ENCODE data around the gene IFNA17. TPM values are rescaled to one million over a fixed set of nuclear protein-coding genes. Genes with fewer than 3 reads are reported as not detected.
A peak's percentile ranks its signal among the peaks of the same experiment; 100 is the strongest.

The IFNA17 gene
- total RNA-seq, 1 experiment from 2014 or later, result not detected

DNA sequence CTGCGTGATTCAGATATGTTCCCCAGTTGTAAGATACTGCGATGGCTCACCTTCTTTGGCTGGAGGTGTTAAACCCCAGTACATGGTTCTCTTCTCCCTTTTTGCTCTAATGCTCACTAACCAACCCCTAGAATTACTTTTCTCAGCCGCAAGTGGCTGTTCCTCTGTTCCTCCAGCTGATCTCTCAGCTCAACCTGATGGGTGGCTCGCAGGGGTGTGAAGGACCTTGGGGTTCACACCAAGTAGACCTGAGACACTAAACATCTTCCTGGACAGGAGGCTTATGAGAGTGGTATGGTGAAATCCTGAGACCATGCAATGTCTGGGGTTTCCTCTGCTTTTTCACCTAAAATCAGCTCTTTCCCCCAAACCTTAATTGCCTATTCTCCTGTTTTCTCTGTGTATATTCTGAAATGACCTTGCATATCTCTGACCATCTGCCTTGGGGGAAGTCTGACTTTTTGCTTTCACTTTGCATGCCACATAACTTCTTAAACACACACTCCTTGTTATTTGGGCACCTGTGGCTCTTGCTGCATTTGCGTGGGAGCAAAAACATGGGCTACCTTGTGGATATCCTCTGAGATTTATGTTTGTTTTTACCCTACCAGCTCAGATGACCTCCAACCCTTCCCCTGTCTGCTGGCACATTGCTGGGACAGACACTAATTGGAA lies 27.7 kb upstream of the IFNA17 start:
- Histone ChIP-seq H3F3A (ENCODE audit: low read length, unreplicated experiment) (no peaks in the 10 kb centered on the region), H2AFZ (ENCODE audit: low read length) (no peak overlapping the region), H3K9me2 (replicated peaks; ENCODE audit: low read length) (no peaks in the 10 kb centered on the region), H3K36me3 (ENCODE audit: low read depth, low read length) (no peaks in the 10 kb centered on the region), H3K9me3 (ENCODE audit: low read length) (no peaks in the 10 kb centered on the region), H3K4me3 (ENCODE audit: low read length) (no peak overlapping the region), H3K27me3 (ENCODE audit: low read length) (no peaks in the 10 kb centered on the region; the same call in 1 of the 2 replicates), H3K4me1 (ENCODE audit: insufficient read depth, low read length) (no peaks in the 10 kb centered on the region), H3K27ac (ENCODE audit: low read length) (no peak overlapping the region), H3K4me2 (ENCODE audit: low read length) (no peak overlapping the region), H3K79me2 (ENCODE audit: low read length) (no peaks in the 10 kb centered on the region), H4K20me1 (ENCODE audit: low read length) (no peaks in the 10 kb centered on the region), H3K9ac (ENCODE audit: low read length) (no peak overlapping the region)
- intact Hi-C loops (cut with micrococcal nuclease), result no loop called here
- ChIA-PET CTCF (no interaction called here), POLR2A (ENCODE audit: unreplicated experiment) (no interaction called here)
- TF ChIP-seq EZH2phosphoT487 (IDR thresholded peaks at IDR 0.05; ENCODE audit: borderline replicate concordance, low read length) (no peak), EZH2 (IDR thresholded peaks at IDR 0.05; ENCODE audit: low read length, unreplicated experiment) (no peak)
- TF ChIP-seq, protein P1, sequence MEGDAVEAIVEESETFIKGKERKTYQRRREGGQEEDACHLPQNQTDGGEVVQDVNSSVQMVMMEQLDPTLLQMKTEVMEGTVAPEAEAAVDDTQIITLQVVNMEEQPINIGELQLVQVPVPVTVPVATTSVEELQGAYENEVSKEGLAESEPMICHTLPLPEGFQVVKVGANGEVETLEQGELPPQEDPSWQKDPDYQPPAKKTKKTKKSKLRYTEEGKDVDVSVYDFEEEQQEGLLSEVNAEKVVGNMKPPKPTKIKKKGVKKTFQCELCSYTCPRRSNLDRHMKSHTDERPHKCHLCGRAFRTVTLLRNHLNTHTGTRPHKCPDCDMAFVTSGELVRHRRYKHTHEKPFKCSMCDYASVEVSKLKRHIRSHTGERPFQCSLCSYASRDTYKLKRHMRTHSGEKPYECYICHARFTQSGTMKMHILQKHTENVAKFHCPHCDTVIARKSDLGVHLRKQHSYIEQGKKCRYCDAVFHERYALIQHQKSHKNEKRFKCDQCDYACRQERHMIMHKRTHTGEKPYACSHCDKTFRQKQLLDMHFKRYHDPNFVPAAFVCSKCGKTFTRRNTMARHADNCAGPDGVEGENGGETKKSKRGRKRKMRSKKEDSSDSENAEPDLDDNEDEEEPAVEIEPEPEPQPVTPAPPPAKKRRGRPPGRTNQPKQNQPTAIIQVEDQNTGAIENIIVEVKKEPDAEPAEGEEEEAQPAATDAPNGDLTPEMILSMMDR (conservative IDR thresholded peaks at IDR 0.05; ENCODE audit: low read depth, low read length), result no peak
- ATAC-seq (no peak), DNase-seq (no peak)
- no TSS peak for BruUV-seq (replicated peaks)

DNA sequence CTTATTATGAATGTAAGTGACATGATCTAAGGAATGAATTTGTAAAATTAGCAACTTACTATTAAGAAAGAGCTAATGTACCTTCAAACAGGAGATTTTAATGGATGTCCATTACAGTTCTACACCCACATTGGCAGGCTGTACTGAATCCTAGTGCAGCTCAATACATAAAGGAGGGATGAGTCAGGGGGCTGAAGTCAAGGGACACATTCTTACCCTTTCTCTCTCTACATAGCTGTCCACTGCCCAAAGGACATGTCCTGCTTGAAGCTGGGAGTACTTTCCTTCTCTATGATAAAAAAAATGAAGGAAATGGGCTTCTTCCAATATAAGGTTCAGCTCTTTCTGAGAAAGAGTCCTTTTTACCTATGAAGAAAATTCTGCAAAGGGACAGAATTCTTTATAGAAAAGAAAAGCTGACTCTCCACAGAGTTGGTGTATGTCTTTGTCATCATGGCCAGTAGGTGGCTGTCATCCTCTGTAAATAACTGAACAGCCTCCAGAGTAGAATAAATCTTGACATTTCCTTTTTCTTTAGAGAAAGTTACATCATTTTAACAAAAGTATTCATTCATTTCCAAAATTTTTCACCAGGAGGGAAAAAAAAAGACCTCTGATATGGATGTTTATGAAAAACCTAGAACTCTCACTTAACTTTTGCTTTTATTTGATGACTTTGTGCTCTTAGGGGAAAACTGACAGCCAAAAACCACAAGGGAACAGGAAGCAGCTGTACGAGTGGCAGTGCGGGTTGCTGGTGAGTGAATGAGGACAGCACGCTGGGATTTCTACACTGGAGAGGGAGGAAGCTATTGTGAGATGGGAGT lies 24.9 kb upstream of the IFNA17 start:
- Histone ChIP-seq H3K4me1 (ENCODE audit: insufficient read depth, low read length) (no peaks in the 10 kb centered on the region), H3F3A (ENCODE audit: low read length, unreplicated experiment) (no peaks in the 10 kb centered on the region), H3K27ac (ENCODE audit: low read length) (no peak overlapping the region), H3K9me3 (ENCODE audit: low read length) (no peaks in the 10 kb centered on the region), H3K27me3 (ENCODE audit: low read length) (peaks cover 14% of the 10 kb centered on the region), H3K79me2 (ENCODE audit: low read length) (no peaks in the 10 kb centered on the region), H3K4me3 (ENCODE audit: low read length) (peak overlapping the region; percentile 42), H3K36me3 (ENCODE audit: low read depth, low read length) (no peaks in the 10 kb centered on the region), H2AFZ (ENCODE audit: low read length) (peak overlapping the region; percentile 64; the same call in 1 of the 2 replicates), H3K9me2 (replicated peaks; ENCODE audit: low read length) (no peaks in the 10 kb centered on the region), H3K4me2 (ENCODE audit: low read length) (peak overlapping the region; percentile 75), H3K9ac (ENCODE audit: low read length) (no peak overlapping the region), H4K20me1 (ENCODE audit: low read length) (no peaks in the 10 kb centered on the region)
- BruUV-seq (replicated peaks), result no TSS peak
- TF ChIP-seq EZH2 (IDR thresholded peaks at IDR 0.05; ENCODE audit: low read length, unreplicated experiment) (no peak), EZH2phosphoT487 (IDR thresholded peaks at IDR 0.05; ENCODE audit: borderline replicate concordance, low read length) (no peak)
- TF ChIP-seq, protein P1 (conservative IDR thresholded peaks at IDR 0.05; ENCODE audit: low read depth, low read length), result peak; percentile 77
- CTCF ChIA-PET, result interaction anchor here (0.6 to 1.5 kb wide), 10 partner anchors 13 to 182 kb away, joined by 3 to 9 read pairs (median 3); no protein-coding TSS in a partner anchor
- DNase-seq (peak; percentile 44), ATAC-seq (peak; percentile 81)
- POLR2A ChIA-PET (ENCODE audit: unreplicated experiment), result no interaction called here
- intact Hi-C loops (cut with micrococcal nuclease), result loop anchor here (2.0 kb wide), 3 partner anchors 66 to 202 kb away; no protein-coding TSS in a partner anchor

All from PC-3 (cell line).